H9 (cell line): ENCODE results near the gene ADIPOR1. TPM values are rescaled to one million over a fixed set of nuclear protein-coding genes. Genes with fewer than 3 reads are reported as not detected.

Source experiments
- DNase-seq: peaks from one replicate; pipeline ENCODE4 v3.0.0-alpha.2; 2017
- H2AFZ ChIP-seq: one replicate; pipeline ENCODE4 v1.6.1; 2013; ENCODE audit warnings: mild to moderate bottlenecking, low read length, control low read depth, moderate library complexity
- H2AK5ac ChIP-seq: 2 replicates; pipeline ENCODE4 v1.6.1; 2013; ENCODE audit warnings: low read length, control low read depth, mixed read lengths; ENCODE audit not compliant: insufficient read length
- H2BK120ac ChIP-seq: one replicate; pipeline ENCODE4 v1.6.1; 2013; ENCODE audit warnings: low read depth, mild to moderate bottlenecking, low read length, control low read depth, inconsistent platforms; ENCODE audit not compliant: poor library complexity, severe bottlenecking
- H2BK12ac ChIP-seq: 2 replicates; pipeline ENCODE4 v1.6.1; 2013; ENCODE audit warnings: low read length, control low read depth, mixed read lengths, low read depth; ENCODE audit not compliant: insufficient read length
- H2BK15ac ChIP-seq: 2 replicates; pipeline ENCODE4 v1.6.1; 2013; ENCODE audit warnings: low read depth, low read length, control low read depth
- H2BK20ac ChIP-seq: one replicate; pipeline ENCODE4 v1.6.1; 2013; ENCODE audit warnings: low read depth, mild to moderate bottlenecking, low read length, control low read depth, inconsistent platforms; ENCODE audit not compliant: poor library complexity, severe bottlenecking
- H2BK5ac ChIP-seq: 2 replicates; pipeline ENCODE4 v1.6.1; 2013; ENCODE audit warnings: low read length, control low read depth, mixed read lengths; ENCODE audit not compliant: insufficient read length
- H3K14ac ChIP-seq: 2 replicates; pipeline ENCODE4 v1.6.1; 2013; ENCODE audit warnings: low read length, control low read depth; ENCODE audit not compliant: insufficient read depth
- H3K18ac ChIP-seq: 2 replicates; pipeline ENCODE4 v1.6.1; 2013; ENCODE audit warnings: low read depth, mild to moderate bottlenecking, mixed read lengths, low read length, control low read depth; ENCODE audit not compliant: insufficient read length
- H3K23ac ChIP-seq: 2 replicates; pipeline ENCODE4 v1.6.1; 2013; ENCODE audit warnings: low read length, control low read depth, mixed read lengths, low read depth; ENCODE audit not compliant: insufficient read length
- H3K23me2 ChIP-seq: 2 replicates; pipeline ENCODE4 v1.6.1; 2013; ENCODE audit warnings: low read depth, mild to moderate bottlenecking, mixed read lengths, low read length, control low read depth; ENCODE audit not compliant: insufficient read length, poor library complexity, severe bottlenecking
- H3K27ac ChIP-seq: 2 replicates; pipeline ENCODE4 v1.5.1; 2013; ENCODE audit warnings: low read length, control low read depth, mixed read lengths, low read depth; ENCODE audit not compliant: insufficient read length
- H3K27me3 ChIP-seq: 2 replicates; pipeline ENCODE4 v1.6.1; 2013; ENCODE audit warnings: low read length, control low read depth, inconsistent platforms; ENCODE audit not compliant: insufficient read depth
- H3K4ac ChIP-seq: 2 replicates; pipeline ENCODE4 v1.6.1; 2013; ENCODE audit warnings: low read depth, mild to moderate bottlenecking, control low read depth, inconsistent platforms, low read length, moderate library complexity
- H3K4me1 ChIP-seq: 2 replicates; pipeline ENCODE4 v1.6.1; 2013; ENCODE audit warnings: low read length, control low read depth, inconsistent platforms; ENCODE audit not compliant: insufficient read depth
- H3K4me2 ChIP-seq: 2 replicates; pipeline ENCODE4 v1.6.1; 2013; ENCODE audit warnings: low read length, control low read depth, mixed read lengths; ENCODE audit not compliant: insufficient read length, insufficient read depth
- H3K56ac ChIP-seq: 2 replicates; pipeline ENCODE4 v1.6.1; 2013; ENCODE audit warnings: low read depth, mild to moderate bottlenecking, mixed read lengths, low read length, control low read depth; ENCODE audit not compliant: insufficient read length
- H3K79me1 ChIP-seq: 2 replicates; pipeline ENCODE4 v1.6.1; 2013; ENCODE audit warnings: low read depth, mild to moderate bottlenecking, moderate library complexity, low read length, control low read depth, inconsistent platforms; ENCODE audit not compliant: insufficient read depth, poor library complexity, severe bottlenecking
- H3K79me2 ChIP-seq: 2 replicates; pipeline ENCODE4 v1.6.1; 2013; ENCODE audit warnings: low read length, control low read depth, inconsistent platforms; ENCODE audit not compliant: insufficient read depth
- H3K9ac ChIP-seq: 2 replicates; pipeline ENCODE4 v1.6.1; 2013; ENCODE audit warnings: low read length, control low read depth, mixed read lengths; ENCODE audit not compliant: insufficient read length; ENCODE audit errors: extremely low read depth
- H3K9me3 ChIP-seq: one replicate; pipeline ENCODE4 v1.6.1; 2013; ENCODE audit warnings: low read depth, low read length, inconsistent platforms; ENCODE audit not compliant: control insufficient read depth
- H3T11ph ChIP-seq: one replicate; pipeline ENCODE4 v1.6.1; 2013; ENCODE audit warnings: mild to moderate bottlenecking, low read length, control low read depth, inconsistent platforms
- H4K20me1 ChIP-seq: one replicate; pipeline ENCODE4 v1.6.1; 2013; ENCODE audit not compliant: control insufficient read depth, insufficient read length, insufficient read depth
- H4K5ac ChIP-seq: 2 replicates; pipeline ENCODE4 v1.6.1; 2013; ENCODE audit warnings: low read depth, mild to moderate bottlenecking, mixed read lengths, low read length, control low read depth; ENCODE audit not compliant: insufficient read length
- H4K8ac ChIP-seq: replicated peaks from 2 replicates; pipeline ENCODE4 v1.6.1; 2013; ENCODE audit warnings: low read length, control low read depth, mixed read lengths, low read depth; ENCODE audit not compliant: insufficient read length
- H4K91ac ChIP-seq: 2 replicates; pipeline ENCODE4 v1.6.1; 2013; ENCODE audit warnings: low read depth, mild to moderate bottlenecking, moderate library complexity, mixed read lengths, low read length, control low read depth; ENCODE audit not compliant: insufficient read length
- H3K27ac Mint-ChIP-seq, 3 experiments: 2 replicates in 2 of 3; 3 replicates in 1 of 3; pipeline ENCODE4 v1.8.0; 2020 to 2021; ENCODE audit warnings: mixed read lengths in 3 of 3, mild to moderate bottlenecking in 1 of 3, moderate library complexity in 1 of 3
- H3K27me3 Mint-ChIP-seq: 2 replicates; pipeline ENCODE4 v1.8.0; 2021; ENCODE audit warnings: low read depth, mild to moderate bottlenecking, moderate library complexity, mixed read lengths
- H3K36me3 Mint-ChIP-seq, 3 experiments: 2 replicates in 2 of 3; 3 replicates in 1 of 3; pipeline ENCODE4 v1.8.0; 2020 to 2021; ENCODE audit warnings: low read depth in 3 of 3, mixed read lengths in 3 of 3; ENCODE audit not compliant: insufficient read depth in 1 of 3
- H3K4me1 Mint-ChIP-seq, 2 experiments: 2 replicates each; pipeline ENCODE4 v1.8.0; 2020; ENCODE audit warnings: mixed read lengths in 2 of 2
- H3K4me3 Mint-ChIP-seq, 2 experiments: 2 replicates in 1 of 2; 3 replicates in 1 of 2; pipeline ENCODE4 v1.8.0; 2020 to 2021; ENCODE audit warnings: mild to moderate bottlenecking in 2 of 2, mixed read lengths in 2 of 2, moderate library complexity in 1 of 2
- H3K9me3 Mint-ChIP-seq, 2 experiments: 2 replicates in 1 of 2; 3 replicates in 1 of 2; pipeline ENCODE4 v1.8.0; 2020; ENCODE audit warnings: mild to moderate bottlenecking in 2 of 2, mixed read lengths in 2 of 2, moderate library complexity in 1 of 2
- WGBS: extraction: QIAGEN DNeasy Blood & Tissue Kit; methylation state at CpG from one replicate; pipeline ENCODE4 v1.1.7; 2013; ENCODE audit warnings: missing lambda C conversion rate, low lambda C conversion rate, mixed read lengths; ENCODE audit not compliant: insufficient read length; ENCODE audit errors: extremely low coverage; 5-methylcytosine and 5-hydroxymethylcytosine counted together
- total RNA-seq: library from RNA; stranded (reverse); gene quantifications from 2 replicates; pipeline ENCODE4 v1.2.1, GENCODE V29; 2021
- TF ChIP-seq, protein P1 (sequence below): fragments of 200-600 bp; sonication (generic); conservative IDR thresholded peaks from 3 replicates; pipeline ENCODE4 v1.8.0; 2021; ENCODE audit warnings: antibody characterized with exemption, mild to moderate bottlenecking

The ADIPOR1 gene
- total RNA-seq, 1 experiment from 2014 or later: 65.0 TPM

DNA sequence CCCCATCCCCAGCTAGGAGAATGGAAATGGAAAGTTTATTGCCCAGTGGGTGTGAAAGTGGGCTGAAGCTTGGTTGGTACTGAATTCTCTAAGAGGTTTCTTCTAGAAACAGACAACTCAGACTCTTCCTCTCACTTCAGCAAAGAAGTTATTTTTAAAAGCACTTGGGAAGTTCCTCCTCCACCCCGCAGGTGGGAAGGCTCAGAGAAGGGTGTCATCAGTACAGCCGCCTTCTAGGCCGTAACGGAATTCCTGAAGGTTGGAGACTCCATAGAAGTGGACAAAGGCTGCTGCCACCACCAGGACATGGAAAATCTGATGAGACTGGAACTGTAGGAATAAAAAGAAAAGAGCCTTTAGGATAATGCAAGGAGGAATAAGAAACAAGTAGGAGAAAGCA lies 16.7 kb downstream of the ADIPOR1 start:
- H3T11ph ChIP-seq: no peak overlapping the region
- Mint-ChIP-seq H3K36me3 (peaks cover 22 to 60% (median 58%) of the 10 kb centered on the region in 3 experiments; a peak in 6 of 7 replicates), H3K9me3 (no peaks in the 10 kb centered on the region), H3K27ac (no peak overlapping the region), H3K4me3 (no peak overlapping the region), H3K27me3 (no peaks in the 10 kb centered on the region), H3K4me1 (no peaks in the 10 kb centered on the region)
- no peak overlapping the region for H2BK120ac ChIP-seq
- H4K91ac ChIP-seq: no peak overlapping the region
- H3K18ac ChIP-seq: no peak overlapping the region
- no CpG with 5 or more reads among the region's 4 CpGs for WGBS
- H4K8ac ChIP-seq: no peak overlapping the region
- no peak overlapping the region for H2BK12ac ChIP-seq
- DNase-seq: no peak
- no peaks in the 10 kb centered on the region for H3K27me3 ChIP-seq
- H2AK5ac ChIP-seq: no peak overlapping the region
- no peak overlapping the region for H3K4me2 ChIP-seq
- H2BK20ac ChIP-seq: no peak overlapping the region
- no peaks in the 10 kb centered on the region for H3K79me1 ChIP-seq
- no peaks in the 10 kb centered on the region for H3K4me1 ChIP-seq
- H4K20me1 ChIP-seq: no peaks in the 10 kb centered on the region
- no peak overlapping the region for H3K27ac ChIP-seq
- H4K5ac ChIP-seq: no peak overlapping the region
- H3K23ac ChIP-seq: no peak overlapping the region
- no peaks in the 10 kb centered on the region for H3K23me2 ChIP-seq
- TF ChIP-seq, protein P1, sequence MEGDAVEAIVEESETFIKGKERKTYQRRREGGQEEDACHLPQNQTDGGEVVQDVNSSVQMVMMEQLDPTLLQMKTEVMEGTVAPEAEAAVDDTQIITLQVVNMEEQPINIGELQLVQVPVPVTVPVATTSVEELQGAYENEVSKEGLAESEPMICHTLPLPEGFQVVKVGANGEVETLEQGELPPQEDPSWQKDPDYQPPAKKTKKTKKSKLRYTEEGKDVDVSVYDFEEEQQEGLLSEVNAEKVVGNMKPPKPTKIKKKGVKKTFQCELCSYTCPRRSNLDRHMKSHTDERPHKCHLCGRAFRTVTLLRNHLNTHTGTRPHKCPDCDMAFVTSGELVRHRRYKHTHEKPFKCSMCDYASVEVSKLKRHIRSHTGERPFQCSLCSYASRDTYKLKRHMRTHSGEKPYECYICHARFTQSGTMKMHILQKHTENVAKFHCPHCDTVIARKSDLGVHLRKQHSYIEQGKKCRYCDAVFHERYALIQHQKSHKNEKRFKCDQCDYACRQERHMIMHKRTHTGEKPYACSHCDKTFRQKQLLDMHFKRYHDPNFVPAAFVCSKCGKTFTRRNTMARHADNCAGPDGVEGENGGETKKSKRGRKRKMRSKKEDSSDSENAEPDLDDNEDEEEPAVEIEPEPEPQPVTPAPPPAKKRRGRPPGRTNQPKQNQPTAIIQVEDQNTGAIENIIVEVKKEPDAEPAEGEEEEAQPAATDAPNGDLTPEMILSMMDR: no peak
- H3K4ac ChIP-seq: no peak overlapping the region
- H2AFZ ChIP-seq: no peak overlapping the region
- H2BK15ac ChIP-seq: no peak overlapping the region
- no peak overlapping the region for H3K14ac ChIP-seq
- H3K9ac ChIP-seq: no peak overlapping the region
- H2BK5ac ChIP-seq: no peak overlapping the region
- no peak overlapping the region for H3K56ac ChIP-seq
- no peaks in the 10 kb centered on the region for H3K9me3 ChIP-seq
- no peaks in the 10 kb centered on the region for H3K79me2 ChIP-seq
